Panc1 (cell line): ENCODE measurements around the gene PABPN1L.

Experiments
- POLR2AphosphoS5 ChIP-seq: IDR thresholded peaks from 2 replicates; pipeline ENCODE4 v1.6.1; 2012; ENCODE audit warnings: mild to moderate bottlenecking, low read depth, low read length, moderate library complexity
- TF ChIP-seq, protein P1 (sequence below): fragments of 450-650 bp; IDR thresholded peaks from 2 replicates; pipeline ENCODE4 v1.5.1; 2017; ENCODE audit warnings: mild to moderate bottlenecking
- TF ChIP-seq, protein P2 (sequence below), 2 experiments: IDR thresholded peaks; 2 replicates each; pipeline ENCODE4 v1.6.1; 2011 to 2012; ENCODE audit warnings: low read depth in 2 of 2, control low read depth in 1 of 2, low read length in 1 of 2, mild to moderate bottlenecking in 1 of 2, moderate library complexity in 1 of 2; ENCODE audit not compliant: insufficient read depth in 1 of 2

DNA sequence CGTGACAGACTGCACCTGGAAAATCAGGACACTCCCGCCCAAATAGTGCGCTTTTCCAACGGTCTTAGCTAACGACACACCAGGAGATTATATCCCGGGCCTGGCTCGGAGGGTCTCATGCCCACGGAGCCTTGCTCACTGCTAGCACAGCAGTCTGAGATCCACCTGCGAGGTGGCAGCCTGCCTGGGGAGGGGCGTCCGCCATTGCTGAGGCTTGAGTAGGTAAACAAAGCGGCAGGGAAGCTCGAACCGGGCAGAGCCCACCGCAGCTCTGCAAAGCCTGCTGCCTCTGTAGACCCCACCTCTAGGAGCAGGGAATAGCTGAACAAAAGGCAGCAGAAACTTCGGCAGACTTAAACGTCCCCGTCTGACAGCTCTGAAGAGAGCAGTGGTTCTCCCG, 14.8 kb downstream of the PABPN1L start:
- TF ChIP-seq, protein P1, sequence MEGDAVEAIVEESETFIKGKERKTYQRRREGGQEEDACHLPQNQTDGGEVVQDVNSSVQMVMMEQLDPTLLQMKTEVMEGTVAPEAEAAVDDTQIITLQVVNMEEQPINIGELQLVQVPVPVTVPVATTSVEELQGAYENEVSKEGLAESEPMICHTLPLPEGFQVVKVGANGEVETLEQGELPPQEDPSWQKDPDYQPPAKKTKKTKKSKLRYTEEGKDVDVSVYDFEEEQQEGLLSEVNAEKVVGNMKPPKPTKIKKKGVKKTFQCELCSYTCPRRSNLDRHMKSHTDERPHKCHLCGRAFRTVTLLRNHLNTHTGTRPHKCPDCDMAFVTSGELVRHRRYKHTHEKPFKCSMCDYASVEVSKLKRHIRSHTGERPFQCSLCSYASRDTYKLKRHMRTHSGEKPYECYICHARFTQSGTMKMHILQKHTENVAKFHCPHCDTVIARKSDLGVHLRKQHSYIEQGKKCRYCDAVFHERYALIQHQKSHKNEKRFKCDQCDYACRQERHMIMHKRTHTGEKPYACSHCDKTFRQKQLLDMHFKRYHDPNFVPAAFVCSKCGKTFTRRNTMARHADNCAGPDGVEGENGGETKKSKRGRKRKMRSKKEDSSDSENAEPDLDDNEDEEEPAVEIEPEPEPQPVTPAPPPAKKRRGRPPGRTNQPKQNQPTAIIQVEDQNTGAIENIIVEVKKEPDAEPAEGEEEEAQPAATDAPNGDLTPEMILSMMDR = no peak
- TF ChIP-seq, protein P2, sequence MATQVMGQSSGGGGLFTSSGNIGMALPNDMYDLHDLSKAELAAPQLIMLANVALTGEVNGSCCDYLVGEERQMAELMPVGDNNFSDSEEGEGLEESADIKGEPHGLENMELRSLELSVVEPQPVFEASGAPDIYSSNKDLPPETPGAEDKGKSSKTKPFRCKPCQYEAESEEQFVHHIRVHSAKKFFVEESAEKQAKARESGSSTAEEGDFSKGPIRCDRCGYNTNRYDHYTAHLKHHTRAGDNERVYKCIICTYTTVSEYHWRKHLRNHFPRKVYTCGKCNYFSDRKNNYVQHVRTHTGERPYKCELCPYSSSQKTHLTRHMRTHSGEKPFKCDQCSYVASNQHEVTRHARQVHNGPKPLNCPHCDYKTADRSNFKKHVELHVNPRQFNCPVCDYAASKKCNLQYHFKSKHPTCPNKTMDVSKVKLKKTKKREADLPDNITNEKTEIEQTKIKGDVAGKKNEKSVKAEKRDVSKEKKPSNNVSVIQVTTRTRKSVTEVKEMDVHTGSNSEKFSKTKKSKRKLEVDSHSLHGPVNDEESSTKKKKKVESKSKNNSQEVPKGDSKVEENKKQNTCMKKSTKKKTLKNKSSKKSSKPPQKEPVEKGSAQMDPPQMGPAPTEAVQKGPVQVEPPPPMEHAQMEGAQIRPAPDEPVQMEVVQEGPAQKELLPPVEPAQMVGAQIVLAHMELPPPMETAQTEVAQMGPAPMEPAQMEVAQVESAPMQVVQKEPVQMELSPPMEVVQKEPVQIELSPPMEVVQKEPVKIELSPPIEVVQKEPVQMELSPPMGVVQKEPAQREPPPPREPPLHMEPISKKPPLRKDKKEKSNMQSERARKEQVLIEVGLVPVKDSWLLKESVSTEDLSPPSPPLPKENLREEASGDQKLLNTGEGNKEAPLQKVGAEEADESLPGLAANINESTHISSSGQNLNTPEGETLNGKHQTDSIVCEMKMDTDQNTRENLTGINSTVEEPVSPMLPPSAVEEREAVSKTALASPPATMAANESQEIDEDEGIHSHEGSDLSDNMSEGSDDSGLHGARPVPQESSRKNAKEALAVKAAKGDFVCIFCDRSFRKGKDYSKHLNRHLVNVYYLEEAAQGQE (IDR thresholded peaks at IDR 0.05; ENCODE audit: insufficient read depth in 1 of 2, low read depth in 2 of 2, low read length in 1 of 2) = no peak
- TF ChIP-seq POLR2AphosphoS5 = no peak
